AG04450 (cell line): ENCODE data around the gene GIPR. TPM values are rescaled to one million over a fixed set of nuclear protein-coding genes. Genes with fewer than 3 reads are reported as not detected.

Source experiments
- CTCF ChIA-PET: fragments of 300-600, 350-600 bp; formaldehyde crosslinking; extraction: SDS; loops from one replicate; lab custom pipeline; 2022; ENCODE audit warnings: antibody characterized with exemption, inconsistent platforms; lab: Charles Lee
- POLR2A ChIA-PET: fragments of 350-600 bp; formaldehyde crosslinking; extraction: SDS; loops from one replicate; lab custom pipeline; 2021; ENCODE audit warnings: antibody characterized with exemption, inconsistent platforms; lab: Yijun Ruan, JAX
- DNase-seq: peaks from one replicate; pipeline ENCODE4 v3.0.0-alpha.2; 2011; ENCODE audit warnings: low read depth, low spot score
- H3K27ac ChIP-seq: one replicate; pipeline ENCODE4 v1.5.1; 2012; ENCODE audit warnings: low read depth, low read length, control low read depth
- H3K27me3 ChIP-seq: one replicate; pipeline ENCODE4 v1.6.0; 2012; ENCODE audit warnings: low read length; ENCODE audit not compliant: control insufficient read depth, insufficient read depth
- H3K4me3 ChIP-seq: 2 replicates; pipeline ENCODE4 v1.5.1; 2011; ENCODE audit warnings: mild to moderate bottlenecking, low read depth, low read length, control low read depth
- H3K9me3 ChIP-seq: 2 replicates; pipeline ENCODE4 v1.5.1; 2012; ENCODE audit warnings: low read length; ENCODE audit not compliant: control insufficient read depth, insufficient read depth
- CTCF ChIP-seq: IDR thresholded peaks from 2 replicates; pipeline ENCODE4 v1.5.1; 2011; ENCODE audit warnings: low read depth, low read length, control low read depth, inconsistent platforms
- polyA plus RNA-seq: library from polyadenylated mRNA; depleted of rRNA; stranded (reverse); fragments of >200 nt; gene quantifications from 2 replicates; pipeline ENCODE4 v1.2.3, GENCODE V29; 2011

Gene GIPR
- polyA plus RNA-seq, 1 experiment = 0.61 TPM

- no peak for TF ChIP-seq CTCF
- CTCF ChIA-PET = interaction anchor here (0.5 kb wide), 1 partner anchor 65 kb away, joined by 7 read pairs; no protein-coding TSS in a partner anchor
- H3K4me3 ChIP-seq = no peak overlapping the region
- no peak overlapping the region for H3K27ac ChIP-seq
- H3K27me3 ChIP-seq = peaks cover 4% of the 10 kb centered on the region
- POLR2A ChIA-PET = no interaction called here
- H3K9me3 ChIP-seq = no peaks in the 10 kb centered on the region
- no peak for DNase-seq
Measured at GRCh38 chr19:45659096-45659729, 8.8 kb upstream of the GIPR start.

GRCh38 chr19:45660636-45661035 lies 7.4 kb upstream of the GIPR start:
- no peak for TF ChIP-seq CTCF
- H3K4me3 ChIP-seq = no peak overlapping the region
- POLR2A ChIA-PET = no interaction called here
- no peak overlapping the region for H3K27ac ChIP-seq
- no peaks in the 10 kb centered on the region for H3K9me3 ChIP-seq
- no peak for DNase-seq
- H3K27me3 ChIP-seq = peaks cover 7% of the 10 kb centered on the region
- CTCF ChIA-PET = interaction anchor here (0.6 kb wide), 2 partner anchors 17 to 221 kb away, joined by 3 to 4 read pairs; no protein-coding TSS in a partner anchor

GRCh38 chr19:45663800-45664199 lies 4.2 kb upstream of the GIPR start:
- POLR2A ChIA-PET = no interaction called here
- CTCF ChIA-PET = no interaction called here

GRCh38 chr19:45664575-45664974 lies 3.4 kb upstream of the GIPR start:
- ChIA-PET CTCF (no interaction called here), POLR2A (no interaction called here)
- no peak for DNase-seq
- Histone ChIP-seq H3K27ac (no peak overlapping the region), H3K27me3 (peaks cover 7% of the 10 kb centered on the region), H3K9me3 (no peaks in the 10 kb centered on the region; the same call in 1 of the 2 replicates), H3K4me3 (no peak overlapping the region)
- TF ChIP-seq CTCF = no peak

More at GRCh38 chr19:45663800-45664199, 4.2 kb upstream of the GIPR start:
- DNase-seq = no peak
- no peak for TF ChIP-seq CTCF
- Histone ChIP-seq H3K27ac (no peak overlapping the region), H3K4me3 (no peak overlapping the region), H3K27me3 (peaks cover 7% of the 10 kb centered on the region), H3K9me3 (no peaks in the 10 kb centered on the region)

GRCh38 chr19:45668342-45668871 lies 386 bp downstream of the GIPR start:
- CTCF ChIA-PET = no interaction called here
- Histone ChIP-seq H3K9me3 (peaks cover 9% of the 10 kb centered on the region; the same call in 1 of the 2 replicates), H3K27ac (no peak overlapping the region), H3K4me3 (peak overlapping the region; percentile 60), H3K27me3 (peaks cover 5% of the 10 kb centered on the region)
- no peak for DNase-seq
- TF ChIP-seq CTCF = no peak
- POLR2A ChIA-PET = interaction anchor here (0.9 kb wide), 1 partner anchor 23 kb away, joined by 3 read pairs; no protein-coding TSS in a partner anchor
